ENCODE measurements around the gene ADAM30. TPM values are rescaled to one million over a fixed set of nuclear protein-coding genes. Genes with fewer than 3 reads are reported as not detected.

ADAM30 gene
- total RNA-seq, 1 donor from 2014 or later, result not detected

GRCh38 chr1:119935915-119936314 is 39.6 kb upstream of the ADAM30 start:
- H3K9me3 Mint-ChIP-seq (ENCODE audit: low read depth), result peaks cover 6% of the 10 kb centered on the region
- TF ChIP-seq, protein P1, sequence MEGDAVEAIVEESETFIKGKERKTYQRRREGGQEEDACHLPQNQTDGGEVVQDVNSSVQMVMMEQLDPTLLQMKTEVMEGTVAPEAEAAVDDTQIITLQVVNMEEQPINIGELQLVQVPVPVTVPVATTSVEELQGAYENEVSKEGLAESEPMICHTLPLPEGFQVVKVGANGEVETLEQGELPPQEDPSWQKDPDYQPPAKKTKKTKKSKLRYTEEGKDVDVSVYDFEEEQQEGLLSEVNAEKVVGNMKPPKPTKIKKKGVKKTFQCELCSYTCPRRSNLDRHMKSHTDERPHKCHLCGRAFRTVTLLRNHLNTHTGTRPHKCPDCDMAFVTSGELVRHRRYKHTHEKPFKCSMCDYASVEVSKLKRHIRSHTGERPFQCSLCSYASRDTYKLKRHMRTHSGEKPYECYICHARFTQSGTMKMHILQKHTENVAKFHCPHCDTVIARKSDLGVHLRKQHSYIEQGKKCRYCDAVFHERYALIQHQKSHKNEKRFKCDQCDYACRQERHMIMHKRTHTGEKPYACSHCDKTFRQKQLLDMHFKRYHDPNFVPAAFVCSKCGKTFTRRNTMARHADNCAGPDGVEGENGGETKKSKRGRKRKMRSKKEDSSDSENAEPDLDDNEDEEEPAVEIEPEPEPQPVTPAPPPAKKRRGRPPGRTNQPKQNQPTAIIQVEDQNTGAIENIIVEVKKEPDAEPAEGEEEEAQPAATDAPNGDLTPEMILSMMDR (IDR thresholded peaks at IDR 0.05), result no peak
- H3K27ac Mint-ChIP-seq (ENCODE audit: unreplicated experiment), result no peak overlapping the region
- H3K27me3 Mint-ChIP-seq (ENCODE audit: low read depth), result no peaks in the 10 kb centered on the region
- H3K4me3 Mint-ChIP-seq (ENCODE audit: unreplicated experiment), result no peak overlapping the region
- no peak for DNase-seq (ENCODE audit: low spot score)
- no peaks in the 10 kb centered on the region for H3K4me1 Mint-ChIP-seq (ENCODE audit: low read depth)
- peaks cover 57% of the 10 kb centered on the region for H3K36me3 Mint-ChIP-seq (ENCODE audit: low read depth)

- H3K4me1 Mint-ChIP-seq (ENCODE audit: low read depth), result no peaks in the 10 kb centered on the region
- peaks cover 6% of the 10 kb centered on the region for H3K9me3 Mint-ChIP-seq (ENCODE audit: low read depth)
- peaks cover 54% of the 10 kb centered on the region for H3K36me3 Mint-ChIP-seq (ENCODE audit: low read depth)
- H3K27ac Mint-ChIP-seq (ENCODE audit: unreplicated experiment), result no peak overlapping the region
- H3K27me3 Mint-ChIP-seq (ENCODE audit: low read depth), result no peaks in the 10 kb centered on the region
- TF ChIP-seq, protein P1 (IDR thresholded peaks at IDR 0.05), result no peak
- DNase-seq (ENCODE audit: low spot score), result no peak
- no peak overlapping the region for H3K4me3 Mint-ChIP-seq (ENCODE audit: unreplicated experiment)
Observed at GRCh38 chr1:119935373-119935772, 39.1 kb upstream of the ADAM30 start.

DNA sequence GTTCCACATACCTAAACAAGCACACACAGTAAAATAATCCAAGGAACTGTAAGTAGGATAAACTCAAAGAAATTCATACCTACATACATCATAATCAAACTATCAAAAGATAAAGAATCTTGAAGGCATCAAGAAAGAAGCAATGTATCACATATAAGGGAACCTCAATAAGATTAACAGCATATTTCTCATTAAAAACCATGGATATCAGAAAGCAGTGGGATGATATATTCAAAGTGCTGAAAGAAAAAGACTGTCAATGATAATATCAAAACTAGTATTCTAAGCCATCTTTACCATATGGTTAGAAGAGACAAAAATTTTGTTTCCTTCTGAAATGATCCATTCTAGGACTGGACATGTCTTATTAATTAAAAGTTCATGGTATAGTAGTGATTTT is 37.1 kb upstream of the ADAM30 start:
- H3K27me3 Mint-ChIP-seq (ENCODE audit: low read depth), result no peaks in the 10 kb centered on the region
- H3K4me3 Mint-ChIP-seq (ENCODE audit: unreplicated experiment), result no peak overlapping the region
- TF ChIP-seq, protein P1 (IDR thresholded peaks at IDR 0.05), result no peak
- no peak for DNase-seq (ENCODE audit: low spot score)
- H3K4me1 Mint-ChIP-seq (ENCODE audit: low read depth), result no peaks in the 10 kb centered on the region
- peaks cover 50% of the 10 kb centered on the region for H3K36me3 Mint-ChIP-seq (ENCODE audit: low read depth)
- peaks cover 6% of the 10 kb centered on the region for H3K9me3 Mint-ChIP-seq (ENCODE audit: low read depth)
- H3K27ac Mint-ChIP-seq (ENCODE audit: unreplicated experiment), result no peak overlapping the region

GRCh38 chr1:119929643-119930315 is 33.5 kb upstream of the ADAM30 start:
- Mint-ChIP-seq H3K27ac (ENCODE audit: unreplicated experiment) (no peak overlapping the region), H3K9me3 (ENCODE audit: low read depth) (peaks cover 6% of the 10 kb centered on the region), H3K4me3 (ENCODE audit: unreplicated experiment) (no peak overlapping the region), H3K4me1 (ENCODE audit: low read depth) (no peaks in the 10 kb centered on the region), H3K36me3 (ENCODE audit: low read depth) (peaks cover 46% of the 10 kb centered on the region), H3K27me3 (ENCODE audit: low read depth) (no peaks in the 10 kb centered on the region)
- TF ChIP-seq, protein P1 (IDR thresholded peaks at IDR 0.05), result no peak
- no peak for DNase-seq (ENCODE audit: low spot score)

GRCh38 chr1:119926553-119926952 is 30.2 kb upstream of the ADAM30 start:
- H3K27ac Mint-ChIP-seq (ENCODE audit: unreplicated experiment), result no peak overlapping the region
- H3K4me3 Mint-ChIP-seq (ENCODE audit: unreplicated experiment), result no peak overlapping the region
- H3K4me1 Mint-ChIP-seq (ENCODE audit: low read depth), result no peaks in the 10 kb centered on the region
- no peaks in the 10 kb centered on the region for H3K27me3 Mint-ChIP-seq (ENCODE audit: low read depth)
- no peak for DNase-seq (ENCODE audit: low spot score)
- H3K36me3 Mint-ChIP-seq (ENCODE audit: low read depth), result peaks cover 49% of the 10 kb centered on the region
- no peaks in the 10 kb centered on the region for H3K9me3 Mint-ChIP-seq (ENCODE audit: low read depth)
- TF ChIP-seq, protein P1 (IDR thresholded peaks at IDR 0.05), result no peak
